Esophagus muscularis mucosa (tissue), 4 donors: ENCODE results near the gene TNFSF8. TPM values are rescaled to one million over a fixed set of nuclear protein-coding genes. Genes with fewer than 3 reads are reported as not detected.

Experiments used
- DNase-seq: peaks from one replicate; pipeline ENCODE4 v3.0.0-alpha.2; 2017; ENCODE audit errors: extremely low spot score
- H3K27ac ChIP-seq, 4 donors: fragments of 200-600 bp; sonication (generic); replicated peaks in 1 of 4; 1 replicate in 3 of 4; 2 replicates in 1 of 4; pipeline ENCODE4 v1.5.1; 2016 to 2019; ENCODE audit warnings: mild to moderate bottlenecking in 1 of 4
- H3K27me3 ChIP-seq, 4 donors: fragments of 200-600 bp; sonication (generic); one replicate each; pipeline versions ENCODE4 v1.5.1 to v1.6.0; 2016 to 2019
- H3K36me3 ChIP-seq, 4 donors: fragments of 200-600 bp; sonication (generic); one replicate each; pipeline ENCODE4 v1.5.1; 2016 to 2019
- H3K4me1 ChIP-seq, 4 donors: fragments of 200-600 bp; sonication (generic); one replicate each; pipeline ENCODE4 v1.5.1; 2016 to 2019
- H3K4me3 ChIP-seq, 4 donors: fragments of 200-600 bp; sonication (generic); 1 replicate in 2 of 4; 2 replicates in 2 of 4; pipeline ENCODE4 v1.5.1; 2016 to 2019; ENCODE audit warnings: mild to moderate bottlenecking in 4 of 4, moderate library complexity in 1 of 4
- H3K9me3 ChIP-seq, 4 donors: fragments of 200-600 bp; sonication (generic); 1 replicate in 3 of 4; 2 replicates in 1 of 4; pipeline ENCODE4 v1.5.1; 2016 to 2019
- CTCF ChIP-seq, 3 experiments: fragments of 200-600 bp in 2 of 3; fragments of 450-650 bp in 1 of 3; sonication (generic) in 2 of 3; IDR thresholded peaks; one replicate each; pipeline ENCODE4 v1.5.1; 2017 to 2019; ENCODE audit warnings: antibody characterized with exemption in 3 of 3, mild to moderate bottlenecking in 2 of 3, moderate library complexity in 1 of 3
- EP300 ChIP-seq: sonication (generic); formaldehyde crosslinking; IDR thresholded peaks from one replicate; pipeline ENCODE4 v1.6.1; 2017; ENCODE audit warnings: antibody characterized with exemption
- POLR2A ChIP-seq: fragments of 450-650 bp; IDR thresholded peaks from one replicate; pipeline ENCODE4 v1.6.1; 2017; ENCODE audit warnings: antibody characterized with exemption, moderate library complexity, mild to moderate bottlenecking, low read depth
- POLR2AphosphoS5 ChIP-seq, 2 donors: sonication (generic); formaldehyde crosslinking; IDR thresholded peaks; one replicate each; pipeline ENCODE4 v1.6.1; 2017; ENCODE audit warnings: antibody characterized with exemption in 2 of 2
- WGBS: methylation state at CpG from one replicate; pipeline ENCODE4 v1.1.5; 2018; 5-methylcytosine and 5-hydroxymethylcytosine counted together
- intact Hi-C: fragments of 100-400 bp; cut with DNase I; formaldehyde crosslinking; loops from one replicate; pipeline ENCODE4 v1.15.1; 2023
- total RNA-seq, 4 donors: library from RNA; depleted of rRNA; stranded (reverse); fragments of >200 nt; gene quantifications; one replicate each; pipeline versions ENCODE4 v1.1.0 to v1.2.1, GENCODE V29; 2016

Gene TNFSF8
- total RNA-seq, 4 donors from 2014 or later = 0.46 to 4.0 (median 1.4) TPM

GRCh38 chr9:114953046-114953445 lies 22.7 kb upstream of the TNFSF8 start:
- peaks cover 0 to 5% (median 1%) of the 10 kb centered on the region in 4 donors for H3K4me1 ChIP-seq
- WGBS = 51% methylated on average over 2 of the region's 2 CpGs
- H3K27ac ChIP-seq = no peak overlapping the region
- no peaks in the 10 kb centered on the region for H3K36me3 ChIP-seq
- intact Hi-C loops = no loop called here
- no peak overlapping the region for H3K4me3 ChIP-seq
- TF ChIP-seq POLR2AphosphoS5 (IDR thresholded peaks at IDR 0.05) (no peak), POLR2A (no peak), EP300 (no peak), CTCF (IDR thresholded peaks at IDR 0.05) (no peak)
- no peaks in the 10 kb centered on the region for H3K9me3 ChIP-seq
- no peak for DNase-seq
- H3K27me3 ChIP-seq = no peaks in the 10 kb centered on the region

GRCh38 chr9:114950761-114951160 lies 20.4 kb upstream of the TNFSF8 start:
- no peaks in the 10 kb centered on the region for H3K9me3 ChIP-seq
- H3K36me3 ChIP-seq = no peaks in the 10 kb centered on the region
- DNase-seq = no peak
- no peaks in the 10 kb centered on the region for H3K27me3 ChIP-seq
- intact Hi-C loops = no loop called here
- 92% methylated on average over 2 of the region's 2 CpGs for WGBS
- no peak overlapping the region for H3K4me3 ChIP-seq
- no peak overlapping the region for H3K27ac ChIP-seq
- TF ChIP-seq POLR2AphosphoS5 (IDR thresholded peaks at IDR 0.05) = no peak
- no peak for TF ChIP-seq POLR2A
- TF ChIP-seq EP300 = no peak
- H3K4me1 ChIP-seq = peaks cover 0 to 5% (median 1%) of the 10 kb centered on the region in 4 donors

- intact Hi-C loops = no loop called here
- Histone ChIP-seq H3K4me3 (no peak overlapping the region), H3K9me3 (no peaks in the 10 kb centered on the region), H3K36me3 (no peaks in the 10 kb centered on the region), H3K4me1 (no peaks in the 10 kb centered on the region), H3K27ac (no peak overlapping the region), H3K27me3 (no peaks in the 10 kb centered on the region)
- TF ChIP-seq EP300 (no peak), POLR2A (no peak), POLR2AphosphoS5 (IDR thresholded peaks at IDR 0.05) (no peak), CTCF (IDR thresholded peaks at IDR 0.05) (no peak)
- WGBS = 46% methylated on average over 4 of the region's 4 CpGs
- no peak for DNase-seq
These were observed 16.7 kb upstream of the TNFSF8 start for GRCh38 chr9:114947058-114947457.

- TF ChIP-seq EP300 (no peak), CTCF (IDR thresholded peaks at IDR 0.05) (no peak), POLR2A (no peak), POLR2AphosphoS5 (IDR thresholded peaks at IDR 0.05) (no peak)
- Histone ChIP-seq H3K27ac (no peak overlapping the region), H3K4me3 (no peak overlapping the region), H3K9me3 (no peaks in the 10 kb centered on the region), H3K27me3 (no peaks in the 10 kb centered on the region), H3K36me3 (no peaks in the 10 kb centered on the region), H3K4me1 (no peaks in the 10 kb centered on the region)
- DNase-seq = no peak
- WGBS = 78% methylated on average over 2 of the region's 2 CpGs
- intact Hi-C loops = no loop called here
These were observed 15.4 kb upstream of the TNFSF8 start for GRCh38 chr9:114945616-114946412.

- WGBS = 90% methylated on average over 2 of the region's 2 CpGs
- H3K36me3 ChIP-seq = no peaks in the 10 kb centered on the region
- intact Hi-C loops = no loop called here
- DNase-seq = no peak
- peaks cover 0 to 3% (median 0%) of the 10 kb centered on the region in 4 donors for H3K4me1 ChIP-seq
- no peak overlapping the region for H3K4me3 ChIP-seq
- no peaks in the 10 kb centered on the region for H3K9me3 ChIP-seq
- H3K27me3 ChIP-seq = no peaks in the 10 kb centered on the region
- no peak overlapping the region for H3K27ac ChIP-seq
- TF ChIP-seq EP300 (no peak), POLR2AphosphoS5 (IDR thresholded peaks at IDR 0.05) (no peak), POLR2A (no peak), CTCF (IDR thresholded peaks at IDR 0.05) (no peak)
These were observed 11.0 kb upstream of the TNFSF8 start for GRCh38 chr9:114941376-114941775.
